ENCODE results near the gene PACSIN2. TPM values are rescaled to one million over a fixed set of nuclear protein-coding genes. Genes with fewer than 3 reads are reported as not detected.
"Not testable (repeated sequence)": the region's sequence is repeated elsewhere in the genome, so short reads cannot be mapped to it uniquely, and the experiment has no call there.

The PACSIN2 gene
- total RNA-seq, 4 donors from 2014 or later, result 25.8 to 46.0 (median 27.8) TPM

DNA sequence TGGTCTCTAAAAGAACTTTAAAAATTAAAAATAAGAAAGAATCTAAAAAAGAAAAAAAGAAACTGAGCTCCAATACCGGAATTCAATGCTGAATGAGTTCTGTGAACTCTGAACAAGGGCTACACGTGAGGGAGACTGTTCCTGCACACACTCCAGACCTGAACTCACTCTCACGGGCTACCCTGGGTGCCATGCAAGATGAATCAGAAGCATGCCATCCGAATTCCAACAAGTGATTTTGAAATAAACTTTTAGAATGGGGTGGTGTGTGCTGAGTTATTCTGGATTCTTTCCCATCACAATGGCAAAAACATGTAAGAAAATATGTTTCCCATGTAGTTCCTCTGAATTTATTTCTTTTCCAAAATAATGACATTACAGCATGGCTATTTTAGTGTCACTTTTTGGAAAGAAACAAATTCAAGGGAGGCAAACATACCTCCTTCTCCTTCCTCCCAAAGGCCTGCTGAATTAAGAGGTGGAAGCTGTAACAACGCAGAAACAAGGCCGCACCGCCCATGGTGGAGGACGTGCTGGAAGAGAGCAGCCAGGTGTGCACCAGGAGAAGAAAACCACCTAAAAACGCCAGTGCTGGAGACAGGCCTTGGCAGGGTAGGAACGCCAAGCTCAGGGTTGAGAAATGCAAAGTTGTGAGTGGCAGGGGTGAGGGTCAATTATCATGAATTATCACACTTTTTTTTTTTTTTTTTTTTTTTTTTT, 94.7 kb downstream of the PACSIN2 start:
- Histone ChIP-seq H3K9me3 (no peaks in the 10 kb centered on the region), H3K4me3 (no peak overlapping the region), H3K27me3 (no peaks in the 10 kb centered on the region), H3K4me1 (peaks cover 30 to 78% (median 42%) of the 10 kb centered on the region in 3 donors), H3K27ac (peak overlapping the region in 2 of 4 donors; percentile 46 to 66), H3K36me3 (no peaks in the 10 kb centered on the region)
- no peak for TF ChIP-seq POLR2A (IDR thresholded peaks at IDR 0.05)
- TF ChIP-seq, protein P1, sequence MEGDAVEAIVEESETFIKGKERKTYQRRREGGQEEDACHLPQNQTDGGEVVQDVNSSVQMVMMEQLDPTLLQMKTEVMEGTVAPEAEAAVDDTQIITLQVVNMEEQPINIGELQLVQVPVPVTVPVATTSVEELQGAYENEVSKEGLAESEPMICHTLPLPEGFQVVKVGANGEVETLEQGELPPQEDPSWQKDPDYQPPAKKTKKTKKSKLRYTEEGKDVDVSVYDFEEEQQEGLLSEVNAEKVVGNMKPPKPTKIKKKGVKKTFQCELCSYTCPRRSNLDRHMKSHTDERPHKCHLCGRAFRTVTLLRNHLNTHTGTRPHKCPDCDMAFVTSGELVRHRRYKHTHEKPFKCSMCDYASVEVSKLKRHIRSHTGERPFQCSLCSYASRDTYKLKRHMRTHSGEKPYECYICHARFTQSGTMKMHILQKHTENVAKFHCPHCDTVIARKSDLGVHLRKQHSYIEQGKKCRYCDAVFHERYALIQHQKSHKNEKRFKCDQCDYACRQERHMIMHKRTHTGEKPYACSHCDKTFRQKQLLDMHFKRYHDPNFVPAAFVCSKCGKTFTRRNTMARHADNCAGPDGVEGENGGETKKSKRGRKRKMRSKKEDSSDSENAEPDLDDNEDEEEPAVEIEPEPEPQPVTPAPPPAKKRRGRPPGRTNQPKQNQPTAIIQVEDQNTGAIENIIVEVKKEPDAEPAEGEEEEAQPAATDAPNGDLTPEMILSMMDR (IDR thresholded peaks at IDR 0.05), result no peak
- 70 to 73% methylated on average over 9 to 10 of the region's 10 CpGs for WGBS, 2 donors
- intact Hi-C loops (cut with DNase I), result no loop called here
- no peak for DNase-seq

DNA sequence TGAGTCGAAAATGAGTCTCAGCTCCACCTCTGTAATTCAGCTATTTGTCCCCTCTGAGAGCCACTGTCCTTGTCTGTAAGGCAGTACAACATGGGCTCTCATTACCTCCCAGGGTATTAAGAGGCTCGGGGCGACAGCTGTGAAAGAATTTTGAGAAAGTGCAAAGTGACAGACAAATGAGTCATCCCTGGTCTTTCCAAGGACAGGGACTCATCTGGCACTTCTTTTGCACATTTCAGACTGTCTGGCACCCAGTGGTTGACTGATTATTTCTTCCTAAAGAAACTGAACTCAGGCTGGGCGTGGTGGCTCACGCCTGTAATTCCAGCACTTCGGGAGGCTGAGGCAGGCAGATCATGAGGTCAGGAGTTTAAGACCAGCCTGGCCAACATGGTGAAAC, 95.8 kb downstream of the PACSIN2 start:
- WGBS, 2 donors, result 25 to 40% methylated on average over 3 to 6 of the region's 6 CpGs
- Histone ChIP-seq H3K27me3 (no peaks in the 10 kb centered on the region), H3K27ac (peak overlapping the region; percentile 0 to 66 (median 33)), H3K36me3 (no peaks in the 10 kb centered on the region), H3K9me3 (no peaks in the 10 kb centered on the region), H3K4me1 (peaks cover 30 to 69% (median 38%) of the 10 kb centered on the region in 3 donors), H3K4me3 (no peak overlapping the region)
- intact Hi-C loops (cut with DNase I), result no loop called here
- no peak for DNase-seq
- TF ChIP-seq, protein P1 (IDR thresholded peaks at IDR 0.05), result no peak
- TF ChIP-seq POLR2A (IDR thresholded peaks at IDR 0.05), result no peak

DNA sequence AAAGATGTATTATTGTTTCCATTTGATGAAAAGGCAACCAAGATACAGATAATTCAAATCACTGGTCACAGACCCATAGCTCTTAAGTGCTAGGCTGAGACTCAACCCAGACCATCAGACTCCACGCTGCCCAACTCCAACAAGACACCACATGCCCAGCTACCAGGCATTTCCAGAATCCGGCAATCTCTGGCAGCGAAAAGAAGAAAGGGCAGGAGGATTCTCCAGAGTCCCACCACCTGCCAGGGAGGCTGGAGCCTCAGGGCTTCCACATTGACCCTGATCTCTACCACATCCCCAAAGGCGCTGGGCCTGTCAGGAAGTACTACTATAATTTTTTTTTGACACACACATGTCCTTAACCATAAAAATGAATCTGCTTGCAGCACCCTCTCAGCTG, 96.4 kb downstream of the PACSIN2 start:
- peak overlapping the region in 3 of 4 donors; percentile 0 to 66 (median 36) for H3K27ac ChIP-seq
- peaks cover 30 to 68% (median 38%) of the 10 kb centered on the region in 3 donors for H3K4me1 ChIP-seq
- intact Hi-C loops (cut with DNase I), result no loop called here
- H3K27me3 ChIP-seq, result no peaks in the 10 kb centered on the region
- H3K36me3 ChIP-seq, result no peaks in the 10 kb centered on the region
- no peaks in the 10 kb centered on the region for H3K9me3 ChIP-seq
- 43 to 52% methylated on average over 1 to 4 of the region's 4 CpGs for WGBS, 2 donors
- DNase-seq, result no peak
- H3K4me3 ChIP-seq, result no peak overlapping the region
- no peak for TF ChIP-seq POLR2A (IDR thresholded peaks at IDR 0.05)
- TF ChIP-seq, protein P1 (IDR thresholded peaks at IDR 0.05), result no peak

DNA sequence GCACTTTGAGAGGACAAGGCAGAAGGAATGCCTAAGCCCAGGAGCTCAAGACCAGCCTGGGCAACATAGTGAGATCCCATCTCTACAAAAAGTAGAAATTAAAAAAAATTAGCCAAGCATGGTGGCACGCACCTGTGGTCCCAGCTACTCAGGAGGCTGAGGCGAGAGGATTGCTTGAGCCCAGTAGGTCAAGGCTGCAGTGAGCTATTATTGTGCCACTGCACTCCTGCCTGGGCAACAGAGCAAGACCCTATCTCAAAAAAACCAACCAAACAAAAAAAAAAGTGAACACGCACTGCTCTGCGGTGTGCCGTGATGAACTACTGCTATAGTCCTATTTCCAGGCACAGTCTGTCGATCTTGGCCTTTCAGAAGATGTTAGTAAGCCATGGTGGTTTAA, 97.6 kb downstream of the PACSIN2 start:
- intact Hi-C loops (cut with DNase I); H3K4me3 ChIP-seq; H3K27me3 ChIP-seq; H3K9me3 ChIP-seq; DNase-seq; H3K36me3 ChIP-seq; H3K27ac ChIP-seq: not testable (repeated sequence)
- WGBS, 2 donors, result 96 to 100% methylated on average over 6 of the region's 6 CpGs
- peaks cover 29 to 59% (median 31%) of the 10 kb centered on the region in 3 donors for H3K4me1 ChIP-seq

DNA sequence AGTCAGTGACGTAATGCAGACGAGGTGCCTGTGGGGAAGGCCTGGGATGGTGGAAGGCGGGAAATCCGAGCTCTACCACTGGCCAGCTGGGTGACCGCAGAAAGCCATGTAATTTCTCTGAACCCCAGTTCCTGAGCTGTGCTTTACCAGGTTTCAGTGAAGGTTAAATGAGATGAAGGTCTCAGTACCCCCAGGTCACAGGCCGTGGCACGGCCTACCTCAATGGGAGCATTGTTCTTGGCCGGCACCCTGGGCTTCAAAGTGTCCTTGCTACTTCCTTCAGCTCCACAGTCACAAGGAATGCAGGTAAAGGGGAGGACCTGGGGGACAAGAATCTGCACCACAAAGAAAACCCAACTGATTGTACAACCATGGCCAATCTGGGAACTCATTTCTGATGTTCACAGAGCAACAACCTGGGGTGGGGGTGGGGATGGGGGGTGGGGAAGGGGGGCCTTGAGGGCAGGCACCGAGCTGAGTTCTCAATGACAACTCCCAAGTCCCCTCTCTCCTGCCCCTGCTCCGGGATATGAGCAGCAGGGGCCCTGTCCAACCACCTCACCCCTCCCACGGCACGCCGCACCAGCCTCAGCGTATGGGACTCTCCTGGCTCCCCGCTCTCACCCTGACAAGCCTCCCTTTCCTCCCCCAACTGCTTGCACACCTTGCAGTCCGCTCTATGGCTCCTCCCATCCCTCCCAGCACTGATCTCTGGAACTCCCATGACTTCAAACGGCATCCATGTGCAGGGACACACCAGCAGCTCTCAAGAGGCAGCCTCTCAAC, 98.8 kb downstream of the PACSIN2 start:
- Histone ChIP-seq H3K4me3 (no peak overlapping the region), H3K9me3 (no peaks in the 10 kb centered on the region), H3K36me3 (peaks cover 0 to 8% (median 0%) of the 10 kb centered on the region in 3 donors), H3K4me1 (peaks cover 19 to 54% (median 19%) of the 10 kb centered on the region in 3 donors), H3K27ac (no peak overlapping the region), H3K27me3 (no peaks in the 10 kb centered on the region)
- intact Hi-C loops (cut with DNase I), result no loop called here
- TF ChIP-seq, protein P1 (IDR thresholded peaks at IDR 0.05), result no peak
- no peak for TF ChIP-seq POLR2A (IDR thresholded peaks at IDR 0.05)
- DNase-seq, result no peak
- WGBS, 2 donors, result 86 to 87% methylated on average over 12 to 17 of the region's 17 CpGs

Data from esophagus squamous epithelium (tissue), 5 donors.